ENCODE measurements around the gene CD79B. TPM values are rescaled to one million over a fixed set of nuclear protein-coding genes. Genes with fewer than 3 reads are reported as not detected.

The CD79B gene
- total RNA-seq, 1 experiment from 2014 or later = 0.39 TPM

GRCh38 chr17:63944736-63945499 lies 12.8 kb upstream of the CD79B start:
- Histone ChIP-seq H3K4me1 (ENCODE audit: insufficient read depth, low read length, poor library complexity, severe bottlenecking) (no peaks in the 10 kb centered on the region), H3K36me3 (ENCODE audit: insufficient read depth, low read length, poor library complexity, severe bottlenecking) (no peaks in the 10 kb centered on the region), H3K27me3 (replicated peaks; ENCODE audit: insufficient read depth, low read depth, low read length, poor library complexity) (no peaks in the 10 kb centered on the region), H3K9me3 (ENCODE audit: low read depth, low read length, poor library complexity, severe bottlenecking) (no peaks in the 10 kb centered on the region), H3K4me3 (ENCODE audit: low read depth, low read length, poor library complexity, severe bottlenecking) (no peak overlapping the region), H3K27ac (ENCODE audit: low read depth, low read length, poor library complexity, severe bottlenecking) (no peak overlapping the region)
- ChIA-PET POLR2A (ENCODE audit: low non-redundant PET) (no interaction called here), CTCF (interaction anchor here (0.6 kb wide), 1 partner anchor 50 kb away, joined by 4 read pairs; no protein-coding TSS in a partner anchor)
- no TSS peak for BruUV-seq (replicated peaks)
- DNase-seq (ENCODE audit: low spot score) = no peak
- TF ChIP-seq, protein P1, sequence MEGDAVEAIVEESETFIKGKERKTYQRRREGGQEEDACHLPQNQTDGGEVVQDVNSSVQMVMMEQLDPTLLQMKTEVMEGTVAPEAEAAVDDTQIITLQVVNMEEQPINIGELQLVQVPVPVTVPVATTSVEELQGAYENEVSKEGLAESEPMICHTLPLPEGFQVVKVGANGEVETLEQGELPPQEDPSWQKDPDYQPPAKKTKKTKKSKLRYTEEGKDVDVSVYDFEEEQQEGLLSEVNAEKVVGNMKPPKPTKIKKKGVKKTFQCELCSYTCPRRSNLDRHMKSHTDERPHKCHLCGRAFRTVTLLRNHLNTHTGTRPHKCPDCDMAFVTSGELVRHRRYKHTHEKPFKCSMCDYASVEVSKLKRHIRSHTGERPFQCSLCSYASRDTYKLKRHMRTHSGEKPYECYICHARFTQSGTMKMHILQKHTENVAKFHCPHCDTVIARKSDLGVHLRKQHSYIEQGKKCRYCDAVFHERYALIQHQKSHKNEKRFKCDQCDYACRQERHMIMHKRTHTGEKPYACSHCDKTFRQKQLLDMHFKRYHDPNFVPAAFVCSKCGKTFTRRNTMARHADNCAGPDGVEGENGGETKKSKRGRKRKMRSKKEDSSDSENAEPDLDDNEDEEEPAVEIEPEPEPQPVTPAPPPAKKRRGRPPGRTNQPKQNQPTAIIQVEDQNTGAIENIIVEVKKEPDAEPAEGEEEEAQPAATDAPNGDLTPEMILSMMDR (conservative IDR thresholded peaks at IDR 0.05; ENCODE audit: low read depth, low read length) = no peak
- TF ChIP-seq EZH2 (IDR thresholded peaks at IDR 0.05; ENCODE audit: borderline replicate concordance, low read depth, low read length, poor library complexity, severe bottlenecking) = no peak
- intact Hi-C loops (cut with micrococcal nuclease; ENCODE audit: unreplicated experiment) = no loop called here

GRCh38 chr17:63943745-63944144 lies 11.6 kb upstream of the CD79B start:
- CTCF ChIA-PET = interaction anchor here (0.6 kb wide), 1 partner anchor 52 kb away, joined by 4 read pairs; no protein-coding TSS in a partner anchor

GRCh38 chr17:63942309-63942985 lies 10.3 kb upstream of the CD79B start:
- no peak overlapping the region for H3K27ac ChIP-seq (ENCODE audit: low read depth, low read length, poor library complexity, severe bottlenecking)
- H3K9me3 ChIP-seq (ENCODE audit: low read depth, low read length, poor library complexity, severe bottlenecking) = no peaks in the 10 kb centered on the region
- TF ChIP-seq EZH2 (IDR thresholded peaks at IDR 0.05; ENCODE audit: borderline replicate concordance, low read depth, low read length, poor library complexity, severe bottlenecking) = no peak
- TF ChIP-seq, protein P1 (conservative IDR thresholded peaks at IDR 0.05; ENCODE audit: low read depth, low read length) = no peak
- H3K36me3 ChIP-seq (ENCODE audit: insufficient read depth, low read length, poor library complexity, severe bottlenecking) = no peaks in the 10 kb centered on the region
- POLR2A ChIA-PET (ENCODE audit: low non-redundant PET) = no interaction called here
- CTCF ChIA-PET = no interaction called here
- no peak overlapping the region for H3K4me3 ChIP-seq (ENCODE audit: low read depth, low read length, poor library complexity, severe bottlenecking)
- no peak for DNase-seq (ENCODE audit: low spot score)
- intact Hi-C loops (cut with micrococcal nuclease; ENCODE audit: unreplicated experiment) = no loop called here
- BruUV-seq (replicated peaks) = no TSS peak
- H3K4me1 ChIP-seq (ENCODE audit: insufficient read depth, low read length, poor library complexity, severe bottlenecking) = no peaks in the 10 kb centered on the region
- no peaks in the 10 kb centered on the region for H3K27me3 ChIP-seq (replicated peaks; ENCODE audit: insufficient read depth, low read depth, low read length, poor library complexity)

More at GRCh38 chr17:63943745-63944144, 11.6 kb upstream of the CD79B start:
- no peak for DNase-seq (ENCODE audit: low spot score)
- no TSS peak for BruUV-seq (replicated peaks)
- H3K27ac ChIP-seq (ENCODE audit: low read depth, low read length, poor library complexity, severe bottlenecking) = no peak overlapping the region
- no peak overlapping the region for H3K4me3 ChIP-seq (ENCODE audit: low read depth, low read length, poor library complexity, severe bottlenecking)
- intact Hi-C loops (cut with micrococcal nuclease; ENCODE audit: unreplicated experiment) = no loop called here
- no peaks in the 10 kb centered on the region for H3K4me1 ChIP-seq (ENCODE audit: insufficient read depth, low read length, poor library complexity, severe bottlenecking)
- TF ChIP-seq, protein P1 (conservative IDR thresholded peaks at IDR 0.05; ENCODE audit: low read depth, low read length) = no peak
- TF ChIP-seq EZH2 (IDR thresholded peaks at IDR 0.05; ENCODE audit: borderline replicate concordance, low read depth, low read length, poor library complexity, severe bottlenecking) = no peak
- POLR2A ChIA-PET (ENCODE audit: low non-redundant PET) = no interaction called here
- H3K36me3 ChIP-seq (ENCODE audit: insufficient read depth, low read length, poor library complexity, severe bottlenecking) = no peaks in the 10 kb centered on the region
- no peaks in the 10 kb centered on the region for H3K9me3 ChIP-seq (ENCODE audit: low read depth, low read length, poor library complexity, severe bottlenecking)
- no peaks in the 10 kb centered on the region for H3K27me3 ChIP-seq (replicated peaks; ENCODE audit: insufficient read depth, low read depth, low read length, poor library complexity)
